Activated CD4-positive, alpha-beta T cell treated with anti-CD3 and anti-CD28 coated beads for 24 hours (primary cell): ENCODE data around the gene NFIA.

Experiments used
- DNase-seq, 2 donors: peaks; one replicate each; pipeline ENCODE4 v3.0.0-alpha.2; 2020; ENCODE audit warnings: low read depth in 2 of 2

Gene NFIA

GRCh38 chr1:61182480-61182879, 100.1 kb downstream of the NFIA start:
- no peak for DNase-seq

- DNase-seq = no peak
These were observed 101.2 kb downstream of the NFIA start for GRCh38 chr1:61183471-61184039.

- DNase-seq = no peak
These were observed 101.8 kb downstream of the NFIA start for GRCh38 chr1:61184040-61184713.

- DNase-seq = no peak
These were observed 102.3 kb downstream of the NFIA start for GRCh38 chr1:61184714-61185106.

- no peak for DNase-seq
These were observed 104.4 kb downstream of the NFIA start for GRCh38 chr1:61186753-61187152.

GRCh38 chr1:61187352-61188086, 105.2 kb downstream of the NFIA start:
- no peak for DNase-seq

GRCh38 chr1:61190153-61190552, 107.8 kb downstream of the NFIA start:
- DNase-seq = no peak

GRCh38 chr1:61190618-61191432, 108.5 kb downstream of the NFIA start:
- no peak for DNase-seq

- no peak for DNase-seq
These were observed 109.0 kb downstream of the NFIA start for GRCh38 chr1:61191433-61191720.

GRCh38 chr1:61192663-61193330, 110.4 kb downstream of the NFIA start:
- no peak for DNase-seq

GRCh38 chr1:61193808-61194207, 111.4 kb downstream of the NFIA start:
- DNase-seq = no peak

GRCh38 chr1:61198554-61198953, 116.2 kb downstream of the NFIA start:
- DNase-seq = no peak

GRCh38 chr1:61201035-61201434, 118.7 kb downstream of the NFIA start:
- no peak for DNase-seq

GRCh38 chr1:61202854-61203598, 120.7 kb downstream of the NFIA start:
- DNase-seq = no peak

- no peak for DNase-seq
These were observed 122.2 kb downstream of the NFIA start for GRCh38 chr1:61204528-61204927.

GRCh38 chr1:61207416-61207815, 125.1 kb downstream of the NFIA start:
- DNase-seq = no peak

GRCh38 chr1:61208172-61208571, 125.8 kb downstream of the NFIA start:
- DNase-seq = no peak

- DNase-seq = no peak
These were observed 126.5 kb downstream of the NFIA start for GRCh38 chr1:61208831-61209230.

- DNase-seq = no peak
These were observed 128.2 kb downstream of the NFIA start for GRCh38 chr1:61210435-61211154.

GRCh38 chr1:61213245-61214011, 131.1 kb downstream of the NFIA start:
- DNase-seq = no peak
